MCF 10A (cell line): Measurements from ENCODE around the gene NRXN3. TPM values are rescaled to one million over a fixed set of nuclear protein-coding genes. Genes with fewer than 3 reads are reported as not detected.

Experiments used
- BruUV-seq: library from RNA; stranded (reverse); fragments of 400-500 nt; replicated peaks from 2 replicates; lab custom pipeline; 2021; lab: Mats Ljungman, UMichigan
- CTCF ChIA-PET: fragments of 300-600 bp; sonication (Branson Sonifier 250); formaldehyde crosslinking; extraction: SDS; loops from one replicate; lab custom pipeline; 2021; ENCODE audit warnings: antibody characterized with exemption, inconsistent platforms; lab: Yijun Ruan, JAX
- POLR2A ChIA-PET: fragments of 300-600, 350-650 bp; sonication (Branson Sonifier 250); formaldehyde crosslinking; extraction: SDS; loops from one replicate; lab custom pipeline; 2020; ENCODE audit warnings: antibody characterized with exemption, inconsistent platforms; lab: Yijun Ruan, JAX
- DNase-seq: peaks from one replicate; pipeline ENCODE4 v3.0.0-alpha.2; 2018; ENCODE audit not compliant: unreplicated experiment
- H3K27ac Mint-ChIP-seq: one replicate; pipeline ENCODE4 v1.8.0; 2022; ENCODE audit warnings: mild to moderate bottlenecking, low read depth, mixed read lengths; ENCODE audit not compliant: unreplicated experiment
- H3K27me3 Mint-ChIP-seq: one replicate; pipeline ENCODE4 v1.8.0; 2022; ENCODE audit warnings: mixed read lengths; ENCODE audit not compliant: insufficient read depth, unreplicated experiment
- H3K36me3 Mint-ChIP-seq: one replicate; pipeline ENCODE4 v1.8.0; 2022; ENCODE audit warnings: mild to moderate bottlenecking, moderate library complexity, mixed read lengths; ENCODE audit not compliant: insufficient read depth, unreplicated experiment
- H3K4me1 Mint-ChIP-seq: one replicate; pipeline ENCODE4 v1.8.0; 2022; ENCODE audit warnings: mixed read lengths; ENCODE audit not compliant: insufficient read depth, unreplicated experiment
- H3K4me3 Mint-ChIP-seq: one replicate; pipeline ENCODE4 v1.8.0; 2022; ENCODE audit warnings: mild to moderate bottlenecking, moderate library complexity, mixed read lengths; ENCODE audit not compliant: unreplicated experiment
- H3K9me3 Mint-ChIP-seq: one replicate; pipeline ENCODE4 v1.8.0; 2022; ENCODE audit warnings: mixed read lengths; ENCODE audit not compliant: unreplicated experiment
- CTCF ChIP-seq: fragments of 200-600 bp; IDR thresholded peaks from one replicate; pipeline ENCODE4 v1.8.0; 2022; ENCODE audit warnings: antibody characterized with exemption, mild to moderate bottlenecking; ENCODE audit not compliant: unreplicated experiment
- intact Hi-C: fragments of 100-400 bp; cut with micrococcal nuclease; formaldehyde crosslinking; loops from 2 replicates; pipeline ENCODE4 v1.14.1; 2022
- total RNA-seq: library from RNA; stranded (reverse); gene quantifications from 2 replicates; pipeline ENCODE4 v1.2.3, GENCODE V29; 2022

Gene NRXN3
- total RNA-seq, 1 experiment from 2014 or later = not detected

DNA sequence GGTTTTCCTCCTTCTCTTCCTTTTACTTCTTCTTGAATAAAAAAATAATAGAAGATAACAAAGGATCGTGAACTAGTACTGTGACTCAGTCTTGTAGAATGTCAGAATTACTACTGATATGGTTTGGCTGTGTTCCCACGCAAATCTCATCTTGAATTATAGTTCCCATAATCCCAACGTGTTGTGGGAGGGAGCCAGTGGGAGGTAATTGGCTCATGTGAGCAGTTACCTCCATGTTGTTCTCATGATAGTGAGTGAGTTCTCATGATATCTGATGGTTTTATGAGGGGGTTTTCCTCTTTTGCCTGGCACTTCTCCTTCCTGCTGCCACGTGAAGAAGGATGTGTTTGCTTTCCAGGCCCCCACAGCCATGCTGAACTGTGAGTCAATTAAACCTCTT is 1491.6 kb downstream of the NRXN3 start:
- no peak overlapping the region for H3K27ac Mint-ChIP-seq
- no peaks in the 10 kb centered on the region for H3K9me3 Mint-ChIP-seq
- ChIA-PET POLR2A (no interaction called here), CTCF (no interaction called here)
- no peak for TF ChIP-seq CTCF
- no peaks in the 10 kb centered on the region for H3K4me1 Mint-ChIP-seq
- no peaks in the 10 kb centered on the region for H3K36me3 Mint-ChIP-seq
- no TSS peak for BruUV-seq
- no peak for DNase-seq
- no peaks in the 10 kb centered on the region for H3K27me3 Mint-ChIP-seq
- intact Hi-C loops = no loop called here
- no peak overlapping the region for H3K4me3 Mint-ChIP-seq

- H3K9me3 Mint-ChIP-seq = no peaks in the 10 kb centered on the region
- H3K4me3 Mint-ChIP-seq = no peak overlapping the region
- peaks cover 15% of the 10 kb centered on the region for H3K27me3 Mint-ChIP-seq
- H3K27ac Mint-ChIP-seq = no peak overlapping the region
- intact Hi-C loops = no loop called here
- no TSS peak for BruUV-seq
- ChIA-PET CTCF (no interaction called here), POLR2A (no interaction called here)
- no peak for DNase-seq
- H3K36me3 Mint-ChIP-seq = no peaks in the 10 kb centered on the region
- no peak for TF ChIP-seq CTCF
- no peaks in the 10 kb centered on the region for H3K4me1 Mint-ChIP-seq
Observed at GRCh38 chr14:79663453-79663852, 1493.3 kb downstream of the NRXN3 start.

- no peak for TF ChIP-seq CTCF
- intact Hi-C loops = no loop called here
- Mint-ChIP-seq H3K36me3 (no peaks in the 10 kb centered on the region), H3K4me3 (no peak overlapping the region), H3K27ac (no peak overlapping the region), H3K4me1 (no peaks in the 10 kb centered on the region), H3K27me3 (peaks cover 25% of the 10 kb centered on the region), H3K9me3 (no peaks in the 10 kb centered on the region)
- DNase-seq = no peak
- ChIA-PET CTCF (no interaction called here), POLR2A (no interaction called here)
- BruUV-seq = no TSS peak
Observed at GRCh38 chr14:79665556-79665955, 1495.4 kb downstream of the NRXN3 start.

DNA sequence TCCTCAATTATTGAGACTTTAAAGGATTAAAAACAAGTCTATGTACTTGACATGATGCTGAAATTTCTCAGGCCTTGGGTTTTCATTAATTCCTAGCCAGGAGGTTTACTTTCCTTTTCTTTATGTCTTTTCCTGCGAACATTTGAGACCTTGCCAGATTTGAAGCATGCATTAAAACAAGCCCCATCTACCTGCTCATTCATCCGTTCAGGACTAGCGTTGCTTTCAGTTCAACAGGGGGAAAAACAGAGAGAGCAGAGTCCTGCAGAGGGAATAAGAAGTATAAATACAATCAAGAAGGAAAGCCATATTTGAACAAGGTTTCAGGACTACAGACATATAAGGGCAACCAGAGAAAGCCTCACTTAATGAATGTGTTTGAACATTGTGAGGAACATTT is 1498.8 kb downstream of the NRXN3 start:
- Mint-ChIP-seq H3K9me3 (no peaks in the 10 kb centered on the region), H3K4me1 (no peaks in the 10 kb centered on the region), H3K27ac (no peak overlapping the region), H3K27me3 (peaks cover 25% of the 10 kb centered on the region), H3K36me3 (no peaks in the 10 kb centered on the region), H3K4me3 (no peak overlapping the region)
- ChIA-PET POLR2A (no interaction called here), CTCF (no interaction called here)
- TF ChIP-seq CTCF = no peak
- intact Hi-C loops = no loop called here
- no TSS peak for BruUV-seq
- DNase-seq = no peak
